OCI-LY7 (cell line): ENCODE data around the gene ZNF423. TPM values are rescaled to one million over a fixed set of nuclear protein-coding genes. Genes with fewer than 3 reads are reported as not detected.

Source experiments
- BruUV-seq: library from RNA; stranded (reverse); fragments of 400-500 nt; replicated peaks from 2 replicates; lab custom pipeline; 2021; lab: Mats Ljungman, UMichigan
- CTCF ChIA-PET: fragments of 300-600 bp; sonication (Branson Sonifier 250); formaldehyde crosslinking; loops from one replicate; lab custom pipeline; 2022; ENCODE audit warnings: antibody characterized with exemption; ENCODE audit not compliant: unreplicated experiment; lab: Charles Lee
- POLR2A ChIA-PET: fragments of 300-600 bp; sonication (Branson Sonifier 250); formaldehyde crosslinking; loops from one replicate; lab custom pipeline; 2022; ENCODE audit warnings: antibody characterized with exemption; lab: Charles Lee
- DNase-seq: peaks from one replicate; pipeline ENCODE4 v3.0.0-alpha.2; 2015; ENCODE audit warnings: low spot score
- H2AFZ ChIP-seq: fragments of 200-600 bp; sonication (generic), shearing (Covaris generic); 2 replicates; pipeline ENCODE4 v1.6.1; 2014; ENCODE audit warnings: mild to moderate bottlenecking, antibody characterized with exemption, low read length, moderate library complexity
- H3K27ac ChIP-seq: fragments of 200-600 bp; sonication (generic); 2 replicates; pipeline ENCODE4 v1.5.1; 2014; ENCODE audit warnings: mixed run types, low read depth, mild to moderate bottlenecking, moderate library complexity, low read length, inconsistent platforms; ENCODE audit not compliant: poor library complexity, severe bottlenecking
- H3K36me3 ChIP-seq: fragments of 200-600 bp; sonication (generic); 2 replicates; pipeline ENCODE4 v1.6.1; 2014; ENCODE audit warnings: mild to moderate bottlenecking, antibody characterized with exemption, low read length, moderate library complexity, mixed read lengths; ENCODE audit not compliant: insufficient read depth
- H3K4me1 ChIP-seq: fragments of 200-600 bp; sonication (generic); 2 replicates; pipeline ENCODE4 v1.5.1; 2014; ENCODE audit warnings: mild to moderate bottlenecking, low read length; ENCODE audit not compliant: insufficient read depth, poor library complexity, severe bottlenecking
- H3K4me2 ChIP-seq: fragments of 200-600 bp; sonication (generic); 2 replicates; pipeline ENCODE4 v1.6.1; 2014; ENCODE audit warnings: mild to moderate bottlenecking, low read length
- H3K4me3 ChIP-seq: fragments of 200-600 bp; sonication (generic); 2 replicates; pipeline ENCODE4 v1.5.1; 2014; ENCODE audit warnings: mild to moderate bottlenecking, low read depth, low read length; ENCODE audit not compliant: poor library complexity, severe bottlenecking
- H3K79me2 ChIP-seq: fragments of 200-600 bp; sonication (generic); 2 replicates; pipeline ENCODE4 v1.6.1; 2016; ENCODE audit warnings: low read depth, mild to moderate bottlenecking, low read length, moderate library complexity, mixed read lengths; ENCODE audit not compliant: insufficient read depth
- H3K9me2 ChIP-seq: fragments of 200-600 bp; sonication (generic); 2 replicates; pipeline ENCODE4 v1.6.1; 2016; ENCODE audit warnings: mild to moderate bottlenecking, low read length, mixed read lengths; ENCODE audit not compliant: insufficient read depth
- H3K9me3 ChIP-seq: fragments of 200-600 bp; sonication (generic); 2 replicates; pipeline ENCODE4 v1.6.1; 2014; ENCODE audit warnings: mild to moderate bottlenecking, mixed run types, low read length, mixed read lengths
- H4K20me1 ChIP-seq: fragments of 200-600 bp; sonication (generic); 2 replicates; pipeline ENCODE4 v1.6.1; 2014; ENCODE audit warnings: mild to moderate bottlenecking, antibody characterized with exemption, low read length, moderate library complexity, mixed read lengths; ENCODE audit not compliant: insufficient read depth
- EZH2phosphoT487 ChIP-seq: fragments of 200-600 bp; sonication (generic); IDR thresholded peaks from 2 replicates; pipeline ENCODE4 v1.6.1; 2018; ENCODE audit warnings: low read depth, borderline replicate concordance, mild to moderate bottlenecking, mixed run types, antibody characterized with exemption, low read length, moderate library complexity, mixed read lengths
- intact Hi-C: fragments of 100-400 bp; cut with micrococcal nuclease; formaldehyde crosslinking; loops from one replicate; pipeline ENCODE4 v1.10.0; 2022; ENCODE audit not compliant: unreplicated experiment
- total RNA-seq, 2 experiments: library from RNA; depleted of rRNA in 1 of 2; stranded (reverse); fragments of >200 nt in 1 of 2; shearing (Covaris generic) in 1 of 2; gene quantifications; 2 replicates each; pipeline ENCODE4 v1.2.3, GENCODE V29; 2014 to 2022
- TF ChIP-seq, protein P1 (sequence below): fragments of 200-600 bp; sonication (generic); conservative IDR thresholded peaks from 2 replicates; pipeline ENCODE4 v1.5.1; 2014; ENCODE audit warnings: mild to moderate bottlenecking, antibody characterized with exemption, low read length, moderate library complexity, mixed read lengths

Gene ZNF423
- total RNA-seq, 2 experiments from 2014 or later: 0.09 to 0.13 TPM

DNA sequence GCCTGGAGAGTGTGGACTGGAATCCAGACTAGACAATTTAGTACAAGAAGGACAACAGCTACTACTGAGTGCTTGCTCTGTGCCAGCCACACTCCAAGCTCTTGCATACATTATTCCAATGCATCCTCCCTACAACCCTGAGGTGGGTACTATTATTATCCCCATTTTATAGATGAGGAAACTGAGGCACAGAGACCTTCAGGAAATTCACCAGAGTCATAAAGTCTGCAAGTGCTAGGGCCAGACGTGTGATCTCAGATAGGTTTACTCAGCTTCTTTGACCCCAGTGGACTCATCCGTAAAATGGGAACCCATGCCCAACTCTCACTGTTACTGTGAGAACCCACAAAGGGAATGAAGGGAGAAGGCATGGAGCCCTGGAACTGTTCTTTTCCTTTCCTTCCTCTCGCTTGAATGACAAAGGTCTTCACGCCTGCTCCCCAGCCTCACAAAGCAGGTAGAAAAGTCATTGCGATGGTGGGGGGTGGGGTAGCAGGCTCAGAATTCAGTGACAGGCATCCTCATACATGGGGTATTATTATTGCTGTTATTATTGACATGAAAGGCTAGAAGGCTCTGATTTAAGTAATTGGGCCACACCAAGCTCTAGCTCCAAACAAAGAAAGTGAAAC, 160.0 kb downstream of the ZNF423 start:
- no peaks in the 10 kb centered on the region for H3K9me3 ChIP-seq
- no peak for DNase-seq
- no peak overlapping the region for H3K4me2 ChIP-seq
- H3K27ac ChIP-seq: no peak overlapping the region
- no peaks in the 10 kb centered on the region for H3K36me3 ChIP-seq
- no peak overlapping the region for H3K4me3 ChIP-seq
- BruUV-seq: no TSS peak
- CTCF ChIA-PET: no interaction called here
- H3K9me2 ChIP-seq: no peaks in the 10 kb centered on the region
- no peaks in the 10 kb centered on the region for H3K79me2 ChIP-seq
- no peaks in the 10 kb centered on the region for H4K20me1 ChIP-seq
- H2AFZ ChIP-seq: no peak overlapping the region
- no peak for TF ChIP-seq EZH2phosphoT487
- TF ChIP-seq, protein P1, sequence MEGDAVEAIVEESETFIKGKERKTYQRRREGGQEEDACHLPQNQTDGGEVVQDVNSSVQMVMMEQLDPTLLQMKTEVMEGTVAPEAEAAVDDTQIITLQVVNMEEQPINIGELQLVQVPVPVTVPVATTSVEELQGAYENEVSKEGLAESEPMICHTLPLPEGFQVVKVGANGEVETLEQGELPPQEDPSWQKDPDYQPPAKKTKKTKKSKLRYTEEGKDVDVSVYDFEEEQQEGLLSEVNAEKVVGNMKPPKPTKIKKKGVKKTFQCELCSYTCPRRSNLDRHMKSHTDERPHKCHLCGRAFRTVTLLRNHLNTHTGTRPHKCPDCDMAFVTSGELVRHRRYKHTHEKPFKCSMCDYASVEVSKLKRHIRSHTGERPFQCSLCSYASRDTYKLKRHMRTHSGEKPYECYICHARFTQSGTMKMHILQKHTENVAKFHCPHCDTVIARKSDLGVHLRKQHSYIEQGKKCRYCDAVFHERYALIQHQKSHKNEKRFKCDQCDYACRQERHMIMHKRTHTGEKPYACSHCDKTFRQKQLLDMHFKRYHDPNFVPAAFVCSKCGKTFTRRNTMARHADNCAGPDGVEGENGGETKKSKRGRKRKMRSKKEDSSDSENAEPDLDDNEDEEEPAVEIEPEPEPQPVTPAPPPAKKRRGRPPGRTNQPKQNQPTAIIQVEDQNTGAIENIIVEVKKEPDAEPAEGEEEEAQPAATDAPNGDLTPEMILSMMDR: no peak
- POLR2A ChIA-PET: no interaction called here
- H3K4me1 ChIP-seq: no peaks in the 10 kb centered on the region
- intact Hi-C loops: no loop called here

DNA sequence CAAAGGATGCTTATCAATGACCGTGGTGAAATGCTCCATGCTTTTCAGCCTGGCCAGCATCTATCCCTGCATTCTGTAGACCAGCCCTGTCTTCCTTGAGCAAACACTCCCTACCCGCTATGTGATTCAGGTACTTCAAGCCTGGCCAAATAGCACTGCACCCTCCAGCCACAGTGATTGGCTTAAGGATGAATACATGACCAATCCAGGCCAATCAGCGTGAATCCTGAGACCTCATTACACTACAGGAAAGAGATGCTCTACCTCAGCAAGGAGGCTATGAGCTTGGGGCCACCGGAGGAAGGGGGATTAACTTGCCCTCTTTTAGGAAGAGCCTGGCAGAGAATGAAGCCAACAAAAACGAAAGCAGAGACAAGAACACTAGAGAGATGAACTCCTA, 162.5 kb downstream of the ZNF423 start:
- Histone ChIP-seq H4K20me1 (no peaks in the 10 kb centered on the region), H3K27ac (no peak overlapping the region), H3K4me2 (no peak overlapping the region), H3K36me3 (no peaks in the 10 kb centered on the region), H2AFZ (no peak overlapping the region), H3K4me3 (no peak overlapping the region), H3K9me2 (no peaks in the 10 kb centered on the region), H3K4me1 (no peaks in the 10 kb centered on the region), H3K9me3 (no peaks in the 10 kb centered on the region), H3K79me2 (no peaks in the 10 kb centered on the region)
- ChIA-PET POLR2A (no interaction called here), CTCF (no interaction called here)
- DNase-seq: no peak
- TF ChIP-seq, protein P1: no peak
- no peak for TF ChIP-seq EZH2phosphoT487
- BruUV-seq: no TSS peak
- intact Hi-C loops: no loop called here

DNA sequence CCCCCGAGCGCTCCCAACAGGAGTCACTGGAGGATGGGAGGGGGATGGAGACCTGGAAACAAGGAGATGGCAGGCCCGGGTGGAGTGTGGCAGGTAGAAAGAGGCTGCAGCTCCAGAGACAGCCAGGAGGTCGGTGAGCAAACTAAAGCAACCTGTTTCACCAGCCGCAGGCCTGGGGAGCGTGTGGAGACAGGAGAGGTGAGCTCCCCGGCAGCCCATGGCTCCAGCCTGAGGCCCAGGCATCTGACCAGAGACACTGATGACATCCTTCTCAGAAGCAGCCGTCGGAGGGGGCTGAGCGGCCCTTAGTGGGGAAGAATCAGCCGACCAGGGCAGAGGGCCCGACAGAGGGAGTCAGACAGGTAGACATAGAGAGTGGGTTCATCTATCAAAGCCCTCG, 165.1 kb downstream of the ZNF423 start:
- no peaks in the 10 kb centered on the region for H3K9me3 ChIP-seq
- intact Hi-C loops: no loop called here
- H4K20me1 ChIP-seq: no peaks in the 10 kb centered on the region
- BruUV-seq: no TSS peak
- no peak overlapping the region for H3K4me3 ChIP-seq
- H2AFZ ChIP-seq: no peak overlapping the region
- DNase-seq: no peak
- POLR2A ChIA-PET: no interaction called here
- TF ChIP-seq, protein P1: no peak
- no peak for TF ChIP-seq EZH2phosphoT487
- no peaks in the 10 kb centered on the region for H3K9me2 ChIP-seq
- CTCF ChIA-PET: no interaction called here
- no peaks in the 10 kb centered on the region for H3K4me1 ChIP-seq
- no peak overlapping the region for H3K4me2 ChIP-seq
- no peaks in the 10 kb centered on the region for H3K36me3 ChIP-seq
- no peak overlapping the region for H3K27ac ChIP-seq
- no peaks in the 10 kb centered on the region for H3K79me2 ChIP-seq
